IPS DF 6.9 (cell line): ENCODE data around the gene KLK3.

Experiments used
- DNase-seq: peaks from one replicate; pipeline ENCODE4 v3.0.0-alpha.2; 2013; ENCODE audit warnings: low read depth, low spot score
- H3K27ac ChIP-seq: one replicate; pipeline ENCODE4 v1.5.1; 2013; ENCODE audit warnings: low read length, control low read depth
- H3K27me3 ChIP-seq: 2 replicates; pipeline ENCODE4 v1.6.1; 2013; ENCODE audit warnings: mild to moderate bottlenecking, low read length; ENCODE audit not compliant: control insufficient read depth, insufficient read depth
- H3K36me3 ChIP-seq: 2 replicates; pipeline ENCODE4 v1.6.1; 2013; ENCODE audit warnings: low read length; ENCODE audit not compliant: control insufficient read depth, insufficient read depth
- H3K4me1 ChIP-seq: 2 replicates; pipeline ENCODE4 v1.6.1; 2013; ENCODE audit warnings: low read length; ENCODE audit not compliant: control insufficient read depth, insufficient read depth
- H3K4me3 ChIP-seq: 2 replicates; pipeline ENCODE4 v1.5.1; 2013; ENCODE audit warnings: mild to moderate bottlenecking, low read length
- H3K9me3 ChIP-seq: 2 replicates; pipeline ENCODE4 v1.6.1; 2013; ENCODE audit warnings: low read length, inconsistent platforms; ENCODE audit not compliant: control insufficient read depth, insufficient read depth
- WGBS: extraction: QIAGEN DNeasy Blood & Tissue Kit; methylation state at CpG from one replicate; pipeline ENCODE4 v1.1.7; 2013; ENCODE audit warnings: mixed read lengths, missing lambda C conversion rate; ENCODE audit not compliant: insufficient read length, insufficient coverage; 5-methylcytosine and 5-hydroxymethylcytosine counted together

KLK3 gene

DNA sequence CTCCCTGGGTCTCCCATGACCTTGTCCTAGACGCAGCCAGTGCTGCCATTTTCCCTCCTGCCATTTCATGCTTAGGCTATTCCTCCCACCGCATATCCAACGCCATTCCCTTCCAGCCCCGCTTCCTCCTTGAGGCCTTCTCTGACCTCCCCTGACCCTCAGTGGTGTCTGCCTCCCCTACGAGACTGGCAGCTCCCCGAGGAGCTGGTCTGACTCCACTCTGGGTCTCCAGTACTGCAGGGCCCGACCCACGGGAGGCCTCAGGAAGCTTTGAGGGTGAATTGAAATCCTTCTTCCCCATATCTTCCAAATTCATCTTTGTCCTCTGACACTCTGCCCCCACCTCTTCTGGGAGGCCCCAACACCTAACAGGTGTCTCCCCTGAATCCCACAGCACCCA lies 22.0 kb upstream of the KLK3 start:
- Histone ChIP-seq H3K27me3 (no peaks in the 10 kb centered on the region), H3K27ac (no peak overlapping the region), H3K4me3 (no peak overlapping the region), H3K36me3 (no peaks in the 10 kb centered on the region), H3K9me3 (no peaks in the 10 kb centered on the region), H3K4me1 (peaks cover 2% of the 10 kb centered on the region)
- no CpG with 5 or more reads among the region's 8 CpGs for WGBS
- no peak for DNase-seq

DNA sequence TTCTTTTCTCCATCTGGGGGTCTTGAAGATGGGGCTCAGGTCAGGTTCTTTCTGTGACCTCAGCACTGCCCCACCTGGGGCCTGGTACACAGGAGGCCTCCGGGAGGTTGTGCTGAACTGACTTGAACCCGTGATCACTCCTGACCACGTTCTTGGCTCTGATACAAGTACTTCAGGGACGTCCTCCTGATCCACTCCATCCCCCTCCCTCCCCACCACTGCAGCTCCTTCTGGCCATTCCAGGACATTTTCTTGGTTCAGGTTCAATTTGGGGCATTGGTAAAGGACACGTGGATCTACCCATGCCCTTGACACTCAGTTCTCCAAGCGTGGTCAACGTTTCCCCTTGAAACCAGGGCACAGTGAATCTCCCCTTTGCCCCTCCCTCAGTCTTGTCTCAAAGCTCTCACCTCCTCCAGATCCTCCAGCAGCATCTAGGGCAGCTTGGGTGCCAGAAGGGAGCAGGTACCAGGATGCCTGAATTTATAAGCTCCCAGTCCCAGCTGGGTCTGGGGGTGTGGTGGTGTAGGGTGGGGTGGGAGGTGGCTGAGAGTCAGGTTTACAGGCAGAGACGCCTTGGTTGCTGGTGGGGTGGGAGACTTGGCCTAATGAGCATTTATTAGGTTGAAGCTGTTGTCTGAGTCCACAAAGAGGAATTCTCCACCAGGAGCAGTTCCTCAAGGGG lies 21.5 kb upstream of the KLK3 start, which contains the start of gene KLK15:
TSS of gene KLK15 (minus strand) at position 458 of the 685 bp plus-strand sequence. CDS start 2,082 bp downstream, outside the sequence.
- Histone ChIP-seq H3K9me3 (no peaks in the 10 kb centered on the region), H3K27ac (no peak within 1 kb of the TSS), H3K27me3 (no peaks in the 10 kb centered on the region), H3K36me3 (no peaks in the 10 kb centered on the region), H3K4me1 (peaks cover 2% of the 10 kb centered on the region), H3K4me3 (no peak within 1 kb of the TSS)
- DNase-seq: no peak
- WGBS: no CpG with 5 or more reads among the region's 8 CpGs

DNA sequence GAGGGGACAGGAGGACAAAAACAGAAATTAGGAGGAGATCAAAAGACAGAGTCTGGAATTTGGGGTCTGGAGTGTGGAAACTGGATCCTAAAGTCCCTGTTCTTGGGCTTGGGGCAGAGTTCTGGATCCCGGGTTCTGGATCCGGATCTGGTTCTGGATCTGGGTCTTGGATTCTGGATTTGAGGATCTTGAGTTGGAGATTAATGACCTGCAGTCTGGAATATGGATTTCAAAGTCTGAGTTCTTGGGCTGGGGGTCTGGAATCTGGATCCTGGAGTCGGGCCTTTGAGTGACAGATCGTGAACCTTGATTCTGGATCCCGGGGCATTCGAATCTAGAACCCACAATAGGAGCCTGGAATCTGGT lies 20.9 kb upstream of the KLK3 start:
- Histone ChIP-seq H3K4me3 (no peak overlapping the region), H3K4me1 (peaks cover 2% of the 10 kb centered on the region), H3K27me3 (no peaks in the 10 kb centered on the region), H3K9me3 (no peaks in the 10 kb centered on the region), H3K27ac (no peak overlapping the region), H3K36me3 (no peaks in the 10 kb centered on the region)
- no peak for DNase-seq
- WGBS: no CpG with 5 or more reads among the region's 6 CpGs

DNA sequence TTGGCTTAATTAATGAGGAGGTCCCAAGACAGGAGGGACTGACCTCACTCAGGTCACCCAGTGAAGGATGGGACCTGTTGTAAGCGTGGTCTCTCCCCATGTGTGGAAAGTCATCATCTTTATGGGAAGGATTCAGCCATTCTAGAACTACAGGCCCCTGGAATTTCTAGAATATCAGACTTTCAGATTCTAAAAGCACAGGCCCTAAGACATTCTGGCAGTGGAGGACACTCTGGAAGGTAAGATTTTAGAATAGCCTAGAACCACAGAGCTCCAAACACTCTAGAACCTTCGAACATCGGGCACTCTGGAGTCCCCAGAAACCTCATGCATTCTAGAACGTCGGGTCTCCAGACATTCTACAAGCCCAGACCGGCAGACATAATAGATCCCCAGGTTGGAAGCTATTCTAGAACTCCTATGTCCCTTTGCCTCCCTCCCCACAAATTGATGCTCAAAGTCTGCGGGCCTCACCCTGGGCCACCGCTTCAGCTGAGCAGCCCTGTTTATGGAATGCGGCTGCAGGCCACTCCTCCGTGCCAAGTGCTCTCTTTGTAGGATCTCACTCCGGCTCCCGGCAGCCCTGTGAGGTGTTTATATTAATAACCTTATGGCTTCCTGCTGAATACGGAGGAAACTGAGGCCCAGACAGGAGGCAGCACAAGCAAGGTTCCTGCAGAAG lies 19.5 kb upstream of the KLK3 start:
- DNase-seq: no peak
- Histone ChIP-seq H3K36me3 (no peaks in the 10 kb centered on the region), H3K27me3 (no peaks in the 10 kb centered on the region), H3K9me3 (no peaks in the 10 kb centered on the region), H3K27ac (no peak overlapping the region), H3K4me3 (peak overlapping the region; percentile 85; the same call in 1 of the 2 replicates), H3K4me1 (peaks cover 2% of the 10 kb centered on the region)
- no CpG with 5 or more reads among the region's 13 CpGs for WGBS

DNA sequence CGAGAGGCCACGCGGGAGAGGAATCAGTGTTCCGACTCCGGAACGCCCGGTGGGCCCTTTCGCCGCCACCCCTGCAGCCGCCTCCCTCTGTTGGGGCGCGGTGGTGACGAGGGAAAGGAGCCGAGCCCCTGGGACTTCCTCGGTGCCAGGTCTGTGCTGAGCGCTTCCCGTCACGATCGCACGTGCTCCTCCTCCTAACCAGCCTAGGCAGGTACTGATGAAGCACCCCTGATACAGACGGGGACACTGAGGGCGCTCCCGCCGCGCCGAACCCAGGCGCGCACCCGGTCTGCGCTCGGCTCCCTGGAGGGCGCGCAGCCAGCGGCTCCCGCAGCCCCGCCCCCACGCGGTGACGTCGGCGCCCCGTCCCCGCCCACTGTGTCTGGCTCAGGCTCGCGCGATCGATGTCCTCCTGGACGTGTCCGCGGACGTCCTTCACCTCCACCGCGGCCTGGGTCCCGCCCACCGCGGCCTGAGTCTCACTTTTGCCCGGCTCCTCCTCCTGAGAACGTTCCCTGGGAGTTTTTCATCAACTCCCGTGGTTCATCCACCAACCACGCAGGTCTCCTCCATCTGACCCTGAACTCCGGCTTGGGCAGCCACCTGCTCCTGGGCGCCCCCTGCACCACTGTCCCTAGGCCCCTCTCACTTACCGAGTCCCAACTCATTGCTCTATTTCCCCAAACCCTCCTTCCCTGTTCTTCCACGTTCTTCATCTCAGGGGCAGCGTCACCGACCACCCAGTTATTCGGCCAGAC lies 18.8 kb upstream of the KLK3 start:
- H3K4me1 ChIP-seq: peaks cover 2% of the 10 kb centered on the region
- no peaks in the 10 kb centered on the region for H3K9me3 ChIP-seq
- DNase-seq: no peak
- H3K4me3 ChIP-seq: peak overlapping the region; percentile 85
- H3K27me3 ChIP-seq: no peaks in the 10 kb centered on the region
- WGBS: no CpG with 5 or more reads among the region's 67 CpGs
- no peaks in the 10 kb centered on the region for H3K36me3 ChIP-seq
- no peak overlapping the region for H3K27ac ChIP-seq

DNA sequence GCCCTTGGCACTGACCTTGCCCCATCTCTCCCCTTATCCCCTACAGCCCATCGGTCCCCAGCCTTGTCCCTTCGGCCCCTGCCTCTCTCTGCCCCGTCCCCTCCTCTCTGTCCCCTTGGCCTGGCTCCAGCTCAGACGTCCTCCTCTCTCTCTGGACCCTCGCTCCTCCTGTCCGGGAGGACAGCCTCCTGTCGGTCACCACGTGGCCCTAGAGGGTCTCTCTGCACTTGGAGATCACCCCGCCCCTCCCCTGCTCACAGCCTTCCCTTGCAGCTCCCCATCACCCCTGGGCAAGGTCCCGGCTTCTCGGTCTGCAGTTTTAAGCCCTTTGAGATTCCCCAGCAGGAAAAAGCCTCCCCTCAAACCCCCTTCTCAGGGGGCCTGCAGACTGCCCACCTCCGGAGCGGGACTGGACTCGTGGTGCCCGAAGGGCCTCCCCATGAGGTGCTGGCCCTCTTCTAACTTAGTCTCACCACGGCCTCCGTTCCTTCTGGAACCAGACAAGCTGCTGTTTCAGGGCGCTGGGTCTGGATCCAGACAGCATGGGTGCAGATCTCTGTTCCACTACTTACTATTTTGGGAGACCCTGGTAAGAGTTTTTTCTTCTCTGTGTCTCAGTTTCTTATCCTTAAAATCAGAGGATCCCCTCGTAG lies 18.0 kb upstream of the KLK3 start:
- H3K36me3 ChIP-seq: no peaks in the 10 kb centered on the region
- no peak overlapping the region for H3K27ac ChIP-seq
- H3K27me3 ChIP-seq: no peaks in the 10 kb centered on the region
- peak overlapping the region; percentile 85; the same call in 1 of the 2 replicates for H3K4me3 ChIP-seq
- H3K9me3 ChIP-seq: no peaks in the 10 kb centered on the region
- WGBS: no CpG with 5 or more reads among the region's 19 CpGs
- H3K4me1 ChIP-seq: peaks cover 2% of the 10 kb centered on the region
- no peak for DNase-seq

DNA sequence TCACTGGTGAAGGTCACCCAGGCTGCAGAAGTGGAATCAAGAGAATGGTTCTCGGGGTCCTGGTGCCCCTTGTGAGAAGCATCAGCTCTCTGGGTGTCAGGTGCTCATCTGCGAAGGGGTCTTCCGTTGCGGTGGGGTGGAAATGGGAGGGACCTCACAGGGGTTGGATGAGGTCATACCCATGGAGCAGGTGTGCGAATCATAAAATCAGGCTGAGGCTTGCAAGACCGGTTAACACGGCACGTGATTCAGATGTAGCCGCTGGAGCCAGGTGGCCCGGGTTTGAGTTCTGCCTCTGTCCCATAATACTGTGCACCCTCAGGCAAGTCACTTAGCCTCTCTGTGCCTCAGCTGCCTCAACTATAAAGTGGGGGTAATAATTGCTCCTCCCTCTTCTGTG lies 17.4 kb upstream of the KLK3 start:
- Histone ChIP-seq H3K4me1 (peaks cover 2% of the 10 kb centered on the region), H3K9me3 (no peaks in the 10 kb centered on the region), H3K27me3 (no peaks in the 10 kb centered on the region), H3K27ac (no peak overlapping the region), H3K36me3 (no peaks in the 10 kb centered on the region), H3K4me3 (no peak overlapping the region)
- no CpG with 5 or more reads among the region's 10 CpGs for WGBS
- no peak for DNase-seq

DNA sequence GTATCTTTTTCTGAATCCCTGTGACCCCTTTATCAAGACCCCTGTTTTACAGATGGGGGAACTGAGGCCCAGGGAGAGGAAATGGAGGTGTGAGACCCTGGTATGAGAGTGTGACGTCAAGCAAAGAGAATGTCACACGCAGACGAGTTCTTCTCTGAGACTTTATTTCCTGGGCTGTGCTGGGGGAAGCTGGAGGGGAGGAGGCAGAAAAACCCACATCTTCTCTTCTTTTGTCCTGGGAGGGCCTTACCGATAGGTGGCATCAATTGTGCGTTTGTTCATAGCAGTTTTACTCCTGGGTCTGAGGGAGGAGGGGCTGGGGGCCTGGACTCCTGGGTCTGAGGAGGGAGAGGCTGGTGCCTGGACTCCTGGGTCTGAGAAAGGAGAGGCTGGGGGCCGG lies 16.5 kb upstream of the KLK3 start:
- Histone ChIP-seq H3K9me3 (no peaks in the 10 kb centered on the region), H3K4me1 (peaks cover 2% of the 10 kb centered on the region), H3K27ac (no peak overlapping the region), H3K27me3 (no peaks in the 10 kb centered on the region), H3K4me3 (no peak overlapping the region), H3K36me3 (no peaks in the 10 kb centered on the region)
- DNase-seq: no peak
- no CpG with 5 or more reads among the region's 6 CpGs for whole genome bisulfite sequencing

DNA sequence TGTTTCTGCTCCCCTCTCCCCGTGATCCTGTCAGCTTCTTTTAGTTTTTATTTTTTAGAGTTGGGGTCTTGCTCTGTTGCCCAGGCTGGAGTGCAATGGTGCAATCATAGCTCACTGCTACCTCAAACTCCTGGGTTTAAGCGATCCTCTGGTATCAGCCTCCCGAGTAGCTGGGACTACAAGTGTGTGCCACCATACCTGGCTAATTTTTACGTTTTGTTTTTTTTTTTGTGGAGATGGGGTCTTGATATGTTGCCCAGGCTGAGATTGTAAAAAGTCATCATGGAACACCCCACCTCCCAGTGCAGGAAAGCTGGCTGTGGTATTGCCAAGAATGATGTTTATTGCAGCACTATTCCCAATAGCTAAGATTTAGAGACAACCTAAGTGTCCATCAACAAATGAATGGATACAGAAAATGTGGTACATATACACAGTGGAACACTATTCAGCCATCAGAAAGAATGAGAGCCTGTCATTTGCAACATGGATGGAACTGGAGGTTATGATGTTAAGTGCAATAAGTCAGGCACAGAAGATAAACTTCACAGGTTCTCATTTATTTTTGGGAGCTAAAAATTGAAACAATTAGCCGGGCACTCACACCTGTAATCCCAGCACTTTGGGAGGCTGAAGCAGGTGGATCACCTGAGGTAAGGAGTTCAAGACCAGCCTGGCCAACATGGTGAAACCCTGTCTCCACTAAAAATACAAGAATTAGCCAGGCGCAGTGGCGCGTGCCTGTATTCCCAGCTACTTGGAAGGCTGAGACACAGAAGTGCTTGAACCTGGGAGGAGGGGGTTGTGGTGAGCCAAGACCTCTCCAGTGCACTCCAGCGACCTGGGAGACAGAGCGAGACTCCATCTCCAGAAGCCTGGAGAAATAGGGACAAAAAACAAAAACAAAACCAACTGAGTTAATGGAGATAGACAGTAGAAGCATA lies 14.7 kb upstream of the KLK3 start:
- peaks cover 2% of the 10 kb centered on the region for H3K4me1 ChIP-seq
- H3K27me3 ChIP-seq: no peaks in the 10 kb centered on the region
- no peak overlapping the region for H3K4me3 ChIP-seq
- no peaks in the 10 kb centered on the region for H3K9me3 ChIP-seq
- no peak for DNase-seq
- no peak overlapping the region for H3K27ac ChIP-seq
- H3K36me3 ChIP-seq: no peaks in the 10 kb centered on the region
- no CpG with 5 or more reads among the region's 10 CpGs for WGBS
